Neural progenitor cell (in vitro differentiated cells): ENCODE results near the gene ARHGAP42. TPM values are rescaled to one million over a fixed set of nuclear protein-coding genes. Genes with fewer than 3 reads are reported as not detected.

ENCODE experiments used
- DNase-seq: peaks from one replicate; pipeline ENCODE4 v3.0.0-alpha.2; 2016; ENCODE audit warnings: low spot score
- H2AFZ ChIP-seq: fragments of 200-600 bp; sonication (generic); replicated peaks from 2 replicates; pipeline ENCODE4 v1.6.1; 2016; ENCODE audit warnings: antibody characterized with exemption
- H3F3A ChIP-seq: fragments of 200-600 bp; sonication (generic); 2 replicates; pipeline ENCODE4 v1.6.1; 2016; ENCODE audit warnings: antibody characterized with exemption, low read depth
- H3K27ac ChIP-seq: fragments of 200-600 bp; sonication (generic); 2 replicates; pipeline ENCODE4 v1.5.1; 2016; ENCODE audit warnings: mild to moderate bottlenecking
- H3K27me3 ChIP-seq: fragments of 200-600 bp; sonication (generic); 2 replicates; pipeline ENCODE4 v1.6.1; 2016; ENCODE audit warnings: mild to moderate bottlenecking, moderate library complexity
- H3K36me3 ChIP-seq: fragments of 200-600 bp; sonication (generic); 2 replicates; pipeline ENCODE4 v1.5.1; 2016
- H3K4me1 ChIP-seq: fragments of 200-600 bp; sonication (generic); 2 replicates; pipeline ENCODE4 v1.6.1; 2016; ENCODE audit warnings: mixed run types
- H3K4me2 ChIP-seq: fragments of 200-600 bp; sonication (generic); 2 replicates; pipeline ENCODE4 v1.6.1; 2016
- H3K4me3 ChIP-seq: fragments of 200-600 bp; sonication (generic); 2 replicates; pipeline ENCODE4 v1.5.1; 2016
- H3K79me2 ChIP-seq: fragments of 200-600 bp; sonication (generic); 2 replicates; pipeline ENCODE4 v1.6.1; 2016; ENCODE audit warnings: low read depth
- H3K9ac ChIP-seq: fragments of 200-600 bp; sonication (generic); 2 replicates; pipeline ENCODE4 v1.6.1; 2016
- H3K9me3 ChIP-seq: fragments of 200-600 bp; sonication (generic); 2 replicates; pipeline ENCODE4 v1.5.1; 2016; ENCODE audit warnings: low read depth
- H4K20me1 ChIP-seq: fragments of 200-600 bp; sonication (generic); 2 replicates; pipeline ENCODE4 v1.6.1; 2016; ENCODE audit warnings: low read depth
- H3K27ac Mint-ChIP-seq: 3 replicates; pipeline ENCODE4 v1.8.0; 2021; ENCODE audit warnings: mixed read lengths
- H3K27me3 Mint-ChIP-seq: 2 replicates; pipeline ENCODE4 v1.8.0; 2022; ENCODE audit warnings: low read depth, mild to moderate bottlenecking, inconsistent platforms, moderate library complexity, mixed read lengths; ENCODE audit not compliant: insufficient read depth
- H3K36me3 Mint-ChIP-seq: 3 replicates; pipeline ENCODE4 v1.8.0; 2021; ENCODE audit warnings: mixed read lengths
- H3K4me1 Mint-ChIP-seq: 3 replicates; pipeline ENCODE4 v1.8.0; 2021; ENCODE audit warnings: mixed read lengths
- H3K4me3 Mint-ChIP-seq: 3 replicates; pipeline ENCODE4 v1.8.0; 2021; ENCODE audit warnings: mild to moderate bottlenecking, moderate library complexity, mixed read lengths
- H3K9me3 Mint-ChIP-seq: 3 replicates; pipeline ENCODE4 v1.8.0; 2020; ENCODE audit warnings: mixed read lengths
- EZH2 ChIP-seq: fragments of 200-600 bp; sonication (generic); IDR thresholded peaks from 2 replicates; pipeline ENCODE4 v1.6.1; 2017; ENCODE audit warnings: antibody characterized with exemption, mild to moderate bottlenecking, moderate library complexity
- EZH2phosphoT487 ChIP-seq: fragments of 200-600 bp; sonication (generic); IDR thresholded peaks from 2 replicates; pipeline ENCODE4 v1.6.1; 2017; ENCODE audit warnings: antibody characterized with exemption
- total RNA-seq: library from RNA; depleted of rRNA; stranded (reverse); fragments of >200 nt; gene quantifications from 2 replicates; pipeline ENCODE4 v1.2.3, GENCODE V29; 2015; ENCODE audit warnings: low replicate concordance
- TF ChIP-seq, protein P1 (sequence below): fragments of 200-600 bp; sonication (generic); IDR thresholded peaks from 2 replicates; pipeline ENCODE4 v1.5.1; 2017; ENCODE audit warnings: antibody characterized with exemption, mild to moderate bottlenecking

ARHGAP42 gene
- total RNA-seq, 1 donor from 2014 or later: 31.0 TPM

GRCh38 chr11:100932474-100933100 lies 245.5 kb downstream of the ARHGAP42 start:
- peaks cover 4% of the 10 kb centered on the region for H4K20me1 ChIP-seq
- Mint-ChIP-seq H3K4me3 (no peak overlapping the region), H3K9me3 (no peaks in the 10 kb centered on the region), H3K27ac (no peak overlapping the region), H3K36me3 (no peaks in the 10 kb centered on the region), H3K4me1 (peaks cover 3% of the 10 kb centered on the region), H3K27me3 (no peaks in the 10 kb centered on the region)
- H3K4me1 ChIP-seq: peaks cover 16% of the 10 kb centered on the region
- peaks cover 5% of the 10 kb centered on the region for H3F3A ChIP-seq
- no peak overlapping the region for H2AFZ ChIP-seq
- H3K36me3 ChIP-seq: no peaks in the 10 kb centered on the region
- no peak overlapping the region for H3K4me3 ChIP-seq
- no peak overlapping the region for H3K27ac ChIP-seq
- no peaks in the 10 kb centered on the region for H3K27me3 ChIP-seq
- TF ChIP-seq, protein P1, sequence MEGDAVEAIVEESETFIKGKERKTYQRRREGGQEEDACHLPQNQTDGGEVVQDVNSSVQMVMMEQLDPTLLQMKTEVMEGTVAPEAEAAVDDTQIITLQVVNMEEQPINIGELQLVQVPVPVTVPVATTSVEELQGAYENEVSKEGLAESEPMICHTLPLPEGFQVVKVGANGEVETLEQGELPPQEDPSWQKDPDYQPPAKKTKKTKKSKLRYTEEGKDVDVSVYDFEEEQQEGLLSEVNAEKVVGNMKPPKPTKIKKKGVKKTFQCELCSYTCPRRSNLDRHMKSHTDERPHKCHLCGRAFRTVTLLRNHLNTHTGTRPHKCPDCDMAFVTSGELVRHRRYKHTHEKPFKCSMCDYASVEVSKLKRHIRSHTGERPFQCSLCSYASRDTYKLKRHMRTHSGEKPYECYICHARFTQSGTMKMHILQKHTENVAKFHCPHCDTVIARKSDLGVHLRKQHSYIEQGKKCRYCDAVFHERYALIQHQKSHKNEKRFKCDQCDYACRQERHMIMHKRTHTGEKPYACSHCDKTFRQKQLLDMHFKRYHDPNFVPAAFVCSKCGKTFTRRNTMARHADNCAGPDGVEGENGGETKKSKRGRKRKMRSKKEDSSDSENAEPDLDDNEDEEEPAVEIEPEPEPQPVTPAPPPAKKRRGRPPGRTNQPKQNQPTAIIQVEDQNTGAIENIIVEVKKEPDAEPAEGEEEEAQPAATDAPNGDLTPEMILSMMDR: peak; percentile 58
- no peak for TF ChIP-seq EZH2phosphoT487
- TF ChIP-seq EZH2: no peak
- H3K9me3 ChIP-seq: no peaks in the 10 kb centered on the region
- no peak overlapping the region for H3K9ac ChIP-seq
- DNase-seq: peak; percentile 24
- H3K4me2 ChIP-seq: no peak overlapping the region
- no peaks in the 10 kb centered on the region for H3K79me2 ChIP-seq

GRCh38 chr11:100936781-100937180 lies 249.7 kb downstream of the ARHGAP42 start:
- H3K9me3 Mint-ChIP-seq: no peaks in the 10 kb centered on the region
- H3K27ac Mint-ChIP-seq: no peak overlapping the region
- no peak overlapping the region for H3K4me3 ChIP-seq
- H3K27me3 Mint-ChIP-seq: no peaks in the 10 kb centered on the region
- no peak overlapping the region for H3K9ac ChIP-seq
- no peaks in the 10 kb centered on the region for H3K79me2 ChIP-seq
- H2AFZ ChIP-seq: no peak overlapping the region
- H3K4me3 Mint-ChIP-seq: no peak overlapping the region
- no peak overlapping the region for H3K4me2 ChIP-seq
- no peak overlapping the region for H3K27ac ChIP-seq
- H3K27me3 ChIP-seq: no peaks in the 10 kb centered on the region
- no peaks in the 10 kb centered on the region for H3F3A ChIP-seq
- peaks cover 10% of the 10 kb centered on the region for H3K4me1 Mint-ChIP-seq
- no peak for TF ChIP-seq EZH2phosphoT487
- no peak for TF ChIP-seq EZH2
- TF ChIP-seq, protein P1: no peak
- H3K9me3 ChIP-seq: no peaks in the 10 kb centered on the region
- DNase-seq: no peak
- no peaks in the 10 kb centered on the region for H3K36me3 Mint-ChIP-seq
- H3K4me1 ChIP-seq: peaks cover 7% of the 10 kb centered on the region
- no peaks in the 10 kb centered on the region for H4K20me1 ChIP-seq
- no peaks in the 10 kb centered on the region for H3K36me3 ChIP-seq

DNA sequence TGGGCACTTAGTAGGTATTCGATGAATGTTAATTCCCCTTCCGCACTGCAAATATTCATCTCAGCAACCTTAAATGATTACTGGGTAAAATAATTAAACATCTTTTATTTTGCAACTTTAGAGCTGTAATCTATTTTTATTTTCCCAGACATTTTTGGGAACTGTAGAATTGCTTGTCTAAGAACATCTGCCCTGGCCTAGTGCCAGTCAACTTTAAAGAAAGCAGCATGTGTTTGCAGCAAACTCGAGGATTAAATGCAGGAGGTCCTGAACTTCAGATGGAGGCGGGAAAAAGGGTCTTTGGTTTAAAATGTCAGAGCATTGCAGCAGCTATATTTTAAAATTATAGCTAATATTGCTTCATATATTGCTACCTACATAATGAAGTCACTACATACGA lies 252.5 kb downstream of the ARHGAP42 start:
- Histone ChIP-seq H3K79me2 (no peaks in the 10 kb centered on the region), H3K27ac (no peak overlapping the region), H3K9me3 (no peaks in the 10 kb centered on the region), H2AFZ (no peak overlapping the region), H3K4me1 (peaks cover 7% of the 10 kb centered on the region), H4K20me1 (no peaks in the 10 kb centered on the region), H3K36me3 (no peaks in the 10 kb centered on the region), H3K4me2 (no peak overlapping the region), H3K9ac (no peak overlapping the region), H3F3A (no peaks in the 10 kb centered on the region), H3K4me3 (no peak overlapping the region), H3K27me3 (no peaks in the 10 kb centered on the region)
- H3K27ac Mint-ChIP-seq: no peak overlapping the region
- peaks cover 10% of the 10 kb centered on the region for H3K4me1 Mint-ChIP-seq
- DNase-seq: no peak
- TF ChIP-seq EZH2 (no peak), EZH2phosphoT487 (no peak)
- TF ChIP-seq, protein P1: no peak
- no peaks in the 10 kb centered on the region for H3K36me3 Mint-ChIP-seq
- no peaks in the 10 kb centered on the region for H3K9me3 Mint-ChIP-seq
- H3K27me3 Mint-ChIP-seq: no peaks in the 10 kb centered on the region
- no peak overlapping the region for H3K4me3 Mint-ChIP-seq
